Measurements from ENCODE around the gene DUS3L. TPM values are rescaled to one million over a fixed set of nuclear protein-coding genes. Genes with fewer than 3 reads are reported as not detected.

The DUS3L gene
- total and polyA plus RNA-seq, 2 donors (not counting 1 experiment from before 2014, with no cell fraction given) = 84.6 to 118 TPM

DNA sequence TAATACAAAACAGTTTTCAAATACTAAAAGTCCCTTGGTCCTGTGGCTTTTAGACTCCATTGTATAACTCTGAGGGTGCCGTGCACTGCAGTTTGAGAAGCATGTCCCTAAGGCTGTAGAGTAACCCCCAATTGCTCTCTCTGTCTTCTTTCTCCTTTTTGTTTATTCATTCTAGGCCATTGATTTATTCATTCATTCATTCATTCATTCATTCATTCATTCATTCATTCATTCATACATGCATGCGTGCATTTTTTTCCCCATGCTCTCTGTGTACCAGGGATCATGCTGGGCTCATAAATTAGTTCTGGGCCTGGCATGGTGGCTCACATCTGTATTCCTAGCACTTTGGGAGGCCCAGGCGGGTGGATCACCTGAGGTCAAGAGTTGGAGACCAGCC is 25.7 kb downstream of the DUS3L start:
- Histone ChIP-seq H3K9me3 (ENCODE audit: control extremely low read depth in 1 of 3, control insufficient read depth in 2 of 3, insufficient read depth in 1 of 3, low read length in 2 of 3) (no peaks in the 10 kb centered on the region), H3K4me3 (ENCODE audit: control extremely low read depth in 1 of 5, extremely low read depth in 1 of 5, insufficient read depth in 1 of 5, low read depth in 2 of 5, low read length in 4 of 5) (no peak overlapping the region), H2AFZ (ENCODE audit: insufficient read depth, low read depth, low read length, poor library complexity, severe bottlenecking) (no peak overlapping the region), H3K9ac (ENCODE audit: low read length) (no peak overlapping the region), H3K79me2 (ENCODE audit: control insufficient read depth, insufficient read depth, low read length) (no peaks in the 10 kb centered on the region), H3K36me3 (replicated peaks in 1 of 2; ENCODE audit: control extremely low read depth in 1 of 2, control insufficient read depth in 1 of 2, extremely low read depth in 1 of 2, insufficient read depth in 2 of 2, low read length in 1 of 2) (no peaks in the 10 kb centered on the region), H4K20me1 (ENCODE audit: control insufficient read depth, insufficient read depth, low read length, poor library complexity, severe bottlenecking) (no peaks in the 10 kb centered on the region), H3K4me2 (replicated peaks; ENCODE audit: low read depth, low read length, poor library complexity, severe bottlenecking) (no peak overlapping the region), H3K27me3 (replicated peaks in 1 of 4; ENCODE audit: control extremely low read depth in 1 of 4, control insufficient read depth in 3 of 4, insufficient read depth in 4 of 4, low read length in 3 of 4) (no peaks in the 10 kb centered on the region), H3K4me1 (ENCODE audit: control insufficient read depth in 2 of 2, insufficient read depth in 2 of 2, low read length in 2 of 2) (no peaks in the 10 kb centered on the region), H3K27ac (ENCODE audit: low read length in 2 of 2) (no peak overlapping the region)
- Mint-ChIP-seq H3K4me1 (peaks cover 2% of the 10 kb centered on the region), H3K27ac (no peak overlapping the region), H3K9me3 (ENCODE audit: insufficient read depth) (no peaks in the 10 kb centered on the region), H3K4me3 (no peak overlapping the region), H3K27me3 (peaks cover 3% of the 10 kb centered on the region)
- intact Hi-C loops (cut with micrococcal nuclease) = no loop called here
- 100% methylated on average over 2 of the region's 3 CpGs for WGBS (ENCODE audit: insufficient coverage)
- CTCF ChIA-PET = no interaction called here
- ATAC-seq (ENCODE audit: low read depth) (no peak), DNase-seq (no peak)
- POLR2A ChIA-PET = no interaction called here
- TF ChIP-seq, protein P1, sequence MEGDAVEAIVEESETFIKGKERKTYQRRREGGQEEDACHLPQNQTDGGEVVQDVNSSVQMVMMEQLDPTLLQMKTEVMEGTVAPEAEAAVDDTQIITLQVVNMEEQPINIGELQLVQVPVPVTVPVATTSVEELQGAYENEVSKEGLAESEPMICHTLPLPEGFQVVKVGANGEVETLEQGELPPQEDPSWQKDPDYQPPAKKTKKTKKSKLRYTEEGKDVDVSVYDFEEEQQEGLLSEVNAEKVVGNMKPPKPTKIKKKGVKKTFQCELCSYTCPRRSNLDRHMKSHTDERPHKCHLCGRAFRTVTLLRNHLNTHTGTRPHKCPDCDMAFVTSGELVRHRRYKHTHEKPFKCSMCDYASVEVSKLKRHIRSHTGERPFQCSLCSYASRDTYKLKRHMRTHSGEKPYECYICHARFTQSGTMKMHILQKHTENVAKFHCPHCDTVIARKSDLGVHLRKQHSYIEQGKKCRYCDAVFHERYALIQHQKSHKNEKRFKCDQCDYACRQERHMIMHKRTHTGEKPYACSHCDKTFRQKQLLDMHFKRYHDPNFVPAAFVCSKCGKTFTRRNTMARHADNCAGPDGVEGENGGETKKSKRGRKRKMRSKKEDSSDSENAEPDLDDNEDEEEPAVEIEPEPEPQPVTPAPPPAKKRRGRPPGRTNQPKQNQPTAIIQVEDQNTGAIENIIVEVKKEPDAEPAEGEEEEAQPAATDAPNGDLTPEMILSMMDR (IDR thresholded peaks at IDR 0.05) = no peak
- no peak for TF ChIP-seq EZH2 (IDR thresholded peaks at IDR 0.05; ENCODE audit: borderline replicate concordance, insufficient read depth, low read depth, low read length, poor library complexity, severe bottlenecking)

DNA sequence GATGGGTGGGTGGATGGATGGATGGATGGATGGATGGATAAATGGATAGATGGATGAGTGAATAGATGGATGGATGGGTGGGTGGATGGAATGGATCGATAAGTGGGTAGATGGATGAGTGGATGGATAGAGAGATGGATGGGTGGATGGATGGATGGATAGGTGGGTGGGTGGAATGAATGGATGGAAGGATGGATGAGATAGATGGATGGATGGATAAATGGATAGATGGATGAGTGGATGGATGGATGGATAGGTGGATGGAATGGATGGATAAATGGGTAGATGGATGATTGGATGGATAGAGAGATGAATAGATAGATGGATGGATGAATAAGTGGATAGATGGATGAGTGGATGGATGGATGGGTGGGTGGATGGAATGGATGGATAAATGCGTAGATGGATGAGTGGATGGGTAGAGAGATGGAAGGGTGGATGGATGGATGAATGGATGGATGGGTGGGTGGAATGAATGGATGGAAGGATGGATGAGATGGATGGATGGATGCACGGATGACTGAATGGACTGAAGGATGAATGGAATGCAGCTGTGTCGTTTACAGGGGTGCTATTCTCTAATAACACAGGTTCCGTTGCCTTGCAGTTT is 28.2 kb downstream of the DUS3L start:
- H3K4me3 ChIP-seq (ENCODE audit: control extremely low read depth in 1 of 5, extremely low read depth in 1 of 5, insufficient read depth in 1 of 5, low read depth in 2 of 5, low read length in 4 of 5) = no peak overlapping the region
- Mint-ChIP-seq H3K9me3 (ENCODE audit: insufficient read depth) (no peaks in the 10 kb centered on the region), H3K4me1 (no peaks in the 10 kb centered on the region), H3K27ac (no peak overlapping the region), H3K4me3 (no peak overlapping the region), H3K27me3 (peaks cover 6% of the 10 kb centered on the region)
- ATAC-seq (ENCODE audit: low read depth) = no peak
- TF ChIP-seq, protein P1 (IDR thresholded peaks at IDR 0.05) = no peak
- no peak for TF ChIP-seq EZH2 (IDR thresholded peaks at IDR 0.05; ENCODE audit: borderline replicate concordance, insufficient read depth, low read depth, low read length, poor library complexity, severe bottlenecking)
- H3K9ac ChIP-seq (ENCODE audit: low read length) = no peak overlapping the region
- no peak overlapping the region for H2AFZ ChIP-seq (ENCODE audit: insufficient read depth, low read depth, low read length, poor library complexity, severe bottlenecking)
- H3K9me3 ChIP-seq (ENCODE audit: control extremely low read depth in 1 of 3, control insufficient read depth in 2 of 3, insufficient read depth in 1 of 3, low read length in 2 of 3) = no peaks in the 10 kb centered on the region
- no peaks in the 10 kb centered on the region for H3K79me2 ChIP-seq (ENCODE audit: control insufficient read depth, insufficient read depth, low read length)
- ChIA-PET CTCF (no interaction called here), POLR2A (no interaction called here)
- intact Hi-C loops (cut with micrococcal nuclease) = no loop called here
- no peaks in the 10 kb centered on the region for H3K36me3 ChIP-seq (replicated peaks in 1 of 2; ENCODE audit: control extremely low read depth in 1 of 2, control insufficient read depth in 1 of 2, extremely low read depth in 1 of 2, insufficient read depth in 2 of 2, low read length in 1 of 2)
- no peaks in the 10 kb centered on the region for H3K4me1 ChIP-seq (ENCODE audit: control insufficient read depth in 2 of 2, insufficient read depth in 2 of 2, low read length in 2 of 2)
- H4K20me1 ChIP-seq (ENCODE audit: control insufficient read depth, insufficient read depth, low read length, poor library complexity, severe bottlenecking) = no peaks in the 10 kb centered on the region
- no peak for DNase-seq
- no peak overlapping the region for H3K4me2 ChIP-seq (replicated peaks; ENCODE audit: low read depth, low read length, poor library complexity, severe bottlenecking)
- H3K27ac ChIP-seq (ENCODE audit: low read length in 2 of 2) = no peak overlapping the region
- H3K27me3 ChIP-seq (replicated peaks in 1 of 4; ENCODE audit: control extremely low read depth in 1 of 4, control insufficient read depth in 3 of 4, insufficient read depth in 4 of 4, low read length in 3 of 4) = peaks cover 0 to 3% (median 0%) of the 10 kb centered on the region in 4 experiments
- 90% methylated on average over 3 of the region's 5 CpGs for WGBS (ENCODE audit: insufficient coverage)
